HEK293 (cell line): Measurements from ENCODE around the gene PGA5.
A peak's percentile ranks its signal among the peaks of the same experiment; 100 is the strongest.

Source experiments
- CTCF ChIA-PET: fragments of 350-600 bp; formaldehyde crosslinking; extraction: SDS; loops from one replicate; lab custom pipeline; 2021; ENCODE audit warnings: antibody characterized with exemption; lab: Yijun Ruan, JAX
- POLR2A ChIA-PET: fragments of 300-600 bp; formaldehyde crosslinking; extraction: SDS; loops from one replicate; lab custom pipeline; 2020; ENCODE audit warnings: antibody characterized with exemption, inconsistent platforms; lab: Yijun Ruan, JAX
- H3K27ac ChIP-seq: fragments of 200-500 bp; sonication (Bioruptor generic); 2 replicates; pipeline ENCODE4 v1.5.1; 2014; ENCODE audit warnings: low read depth, low read length, control low read depth, inconsistent platforms; ENCODE audit errors: extremely low read depth
- H3K36me3 ChIP-seq, 2 experiments: fragments of 200-500 bp in 1 of 2; sonication (Bioruptor generic) in 1 of 2; 1 replicate in 1 of 2; 2 replicates in 1 of 2; pipeline ENCODE4 v1.5.1; 2014 to 2017; ENCODE audit warnings: inconsistent platforms in 2 of 2, low read length in 2 of 2; ENCODE audit not compliant: control insufficient read depth in 2 of 2, insufficient read depth in 1 of 2
- H3K4me1 ChIP-seq: fragments of 200-500 bp; sonication (Bioruptor generic); 2 replicates; pipeline ENCODE4 v1.5.1; 2014; ENCODE audit warnings: mild to moderate bottlenecking, low read length, inconsistent platforms; ENCODE audit not compliant: control insufficient read depth, insufficient read depth
- H3K4me3 ChIP-seq: 2 replicates; pipeline ENCODE4 v1.5.1; 2011; ENCODE audit warnings: low read depth, mild to moderate bottlenecking, control low read depth, low read length, moderate library complexity
- H3K9me3 ChIP-seq: fragments of 200-500 bp; sonication (Bioruptor generic); 2 replicates; pipeline ENCODE4 v1.5.1; 2014; ENCODE audit warnings: low read depth, low read length, inconsistent platforms; ENCODE audit not compliant: control insufficient read depth, insufficient read depth
- BCL11A ChIP-seq: fragments of 450-650 bp; formaldehyde crosslinking; IDR thresholded peaks from 2 replicates; pipeline ENCODE4 v1.5.1; 2016; ENCODE audit warnings: low read depth, missing biosample characterization, missing genetic modification characterization
- GLIS2 ChIP-seq: fragments of 450-650 bp; formaldehyde crosslinking; IDR thresholded peaks from 2 replicates; pipeline ENCODE4 v1.5.1; 2016; ENCODE audit warnings: missing biosample characterization, missing genetic modification characterization
- REPIN1 ChIP-seq: fragments of 450-650 bp; formaldehyde crosslinking; IDR thresholded peaks from 2 replicates; pipeline ENCODE4 v1.5.1; 2017; ENCODE audit warnings: missing biosample characterization, missing genetic modification characterization, low read depth
- SP3 ChIP-seq: fragments of 450-650 bp; formaldehyde crosslinking; IDR thresholded peaks from 2 replicates; pipeline ENCODE4 v1.5.1; 2016; ENCODE audit warnings: missing biosample characterization, missing genetic modification characterization
- YY1 ChIP-seq: fragments of 450-650 bp; formaldehyde crosslinking; IDR thresholded peaks from 2 replicates; pipeline ENCODE4 v1.5.1; 2018; ENCODE audit warnings: missing biosample characterization, missing genetic modification characterization
- ZBTB1 ChIP-seq: fragments of 450-650 bp; formaldehyde crosslinking; IDR thresholded peaks from 2 replicates; pipeline ENCODE4 v1.5.1; 2016; ENCODE audit warnings: missing biosample characterization, missing genetic modification characterization
- ZBTB48 ChIP-seq: fragments of 450-650 bp; formaldehyde crosslinking; IDR thresholded peaks from 2 replicates; pipeline ENCODE4 v1.5.1; 2016; ENCODE audit warnings: missing biosample characterization, missing genetic modification characterization
- ZFP3 ChIP-seq: fragments of 450-650 bp; formaldehyde crosslinking; IDR thresholded peaks from 2 replicates; pipeline ENCODE4 v1.5.1; 2016; ENCODE audit warnings: low read depth, missing biosample characterization, missing genetic modification characterization
- ZFP37 ChIP-seq: fragments of 450-650 bp; formaldehyde crosslinking; IDR thresholded peaks from 2 replicates; pipeline ENCODE4 v1.5.1; 2016; ENCODE audit warnings: missing biosample characterization, missing genetic modification characterization
- ZNF121 ChIP-seq: fragments of 450-650 bp; formaldehyde crosslinking; IDR thresholded peaks from 2 replicates; pipeline ENCODE4 v1.5.1; 2016; ENCODE audit warnings: missing biosample characterization, missing genetic modification characterization
- ZNF2 ChIP-seq: fragments of 450-650 bp; formaldehyde crosslinking; IDR thresholded peaks from 2 replicates; pipeline ENCODE4 v1.5.1; 2016; ENCODE audit warnings: missing biosample characterization, missing genetic modification characterization
- ZNF24 ChIP-seq: fragments of 450-650 bp; formaldehyde crosslinking; IDR thresholded peaks from 2 replicates; pipeline ENCODE4 v1.5.1; 2016; ENCODE audit warnings: missing biosample characterization, missing genetic modification characterization
- ZNF274 ChIP-seq, 2 experiments: fragments of 200-500 bp in 1 of 2; fragments of 450-650 bp in 1 of 2; sonication (Bioruptor generic) in 1 of 2; formaldehyde crosslinking in 1 of 2; IDR thresholded peaks; 2 replicates each; pipeline versions ENCODE4 v1.5.1 to v1.6.1; 2014 to 2016; ENCODE audit warnings: borderline replicate concordance in 1 of 2, inconsistent platforms in 1 of 2, low read length in 1 of 2, missing biosample characterization in 1 of 2, missing genetic modification characterization in 1 of 2
- ZNF48 ChIP-seq: fragments of 450-650 bp; formaldehyde crosslinking; IDR thresholded peaks from 2 replicates; pipeline ENCODE4 v1.5.1; 2016; ENCODE audit warnings: missing biosample characterization, missing genetic modification characterization
- ZNF530 ChIP-seq: fragments of 450-650 bp; formaldehyde crosslinking; IDR thresholded peaks from 2 replicates; pipeline ENCODE4 v1.5.1; 2016; ENCODE audit warnings: low read depth, missing biosample characterization, missing genetic modification characterization
- ZNF544 ChIP-seq: fragments of 450-650 bp; formaldehyde crosslinking; IDR thresholded peaks from 2 replicates; pipeline ENCODE4 v1.5.0; 2017; ENCODE audit warnings: missing biosample characterization, missing genetic modification characterization
- ZSCAN23 ChIP-seq: fragments of 450-650 bp; formaldehyde crosslinking; IDR thresholded peaks from 2 replicates; pipeline ENCODE4 v1.5.1; 2016; ENCODE audit warnings: missing biosample characterization, missing genetic modification characterization
- ZSCAN30 ChIP-seq: fragments of 450-650 bp; IDR thresholded peaks from 2 replicates; pipeline ENCODE4 v1.5.1; 2018; ENCODE audit warnings: missing biosample characterization, mild to moderate bottlenecking, missing genetic modification characterization, moderate library complexity
- TF ChIP-seq, protein P1 (sequence below): fragments of 450-650 bp; formaldehyde crosslinking; IDR thresholded peaks from 2 replicates; pipeline ENCODE4 v1.5.1; 2016; ENCODE audit warnings: missing biosample characterization, missing genetic modification characterization
- TF ChIP-seq, protein P2 (sequence below): fragments of 450-650 bp; formaldehyde crosslinking; IDR thresholded peaks from 2 replicates; pipeline ENCODE4 v1.5.1; 2016; ENCODE audit warnings: missing biosample characterization, missing genetic modification characterization
- TF ChIP-seq, protein P3 (sequence below): fragments of 450-650 bp; formaldehyde crosslinking; conservative IDR thresholded peaks from 2 replicates; pipeline ENCODE4 v1.5.1; 2016; ENCODE audit warnings: low read depth, missing biosample characterization, missing genetic modification characterization
- TF ChIP-seq, protein P4 (sequence below): fragments of 450-650 bp; formaldehyde crosslinking; IDR thresholded peaks from 2 replicates; pipeline ENCODE4; 2016; ENCODE audit warnings: missing biosample characterization, missing genetic modification characterization
- TF ChIP-seq, protein P5 (sequence below): fragments of 450-650 bp; formaldehyde crosslinking; IDR thresholded peaks from 2 replicates; pipeline ENCODE4 v1.5.1; 2016; ENCODE audit warnings: missing biosample characterization, missing genetic modification characterization

Gene PGA5

DNA sequence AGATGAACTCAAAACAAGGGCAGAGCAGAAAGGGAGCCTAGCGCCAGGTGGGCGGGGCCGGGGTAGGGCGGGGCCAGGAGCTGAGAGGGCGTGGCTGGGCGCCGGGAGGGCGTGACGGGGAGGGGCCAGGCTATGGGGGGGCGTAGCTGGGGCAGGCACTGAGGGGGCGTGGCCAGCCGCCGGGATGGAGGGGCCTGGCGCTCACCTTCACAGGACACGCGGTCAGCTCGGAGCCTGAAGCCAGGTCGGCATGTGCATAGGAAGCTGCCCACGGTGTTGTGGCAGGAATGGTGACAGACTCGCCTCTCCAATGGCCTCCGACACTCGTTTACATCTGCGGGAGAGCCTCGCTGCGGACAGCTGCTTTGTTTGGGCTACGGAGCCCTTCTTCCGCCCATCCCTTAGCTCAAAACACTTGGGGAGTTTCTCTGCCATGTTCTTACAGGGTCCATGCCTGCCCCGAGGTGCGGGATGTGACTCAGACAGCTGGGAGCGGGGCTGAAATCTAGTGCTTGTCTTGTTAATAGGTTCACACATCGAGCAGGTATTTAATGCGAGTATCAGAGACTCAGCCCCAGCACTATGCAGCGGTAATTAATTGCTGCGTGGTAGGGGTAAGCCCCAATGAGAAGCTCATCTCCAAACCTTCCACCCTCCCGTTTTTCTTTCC is 40.7 kb downstream of the PGA5 start (continued):
- TF ChIP-seq, protein P1, sequence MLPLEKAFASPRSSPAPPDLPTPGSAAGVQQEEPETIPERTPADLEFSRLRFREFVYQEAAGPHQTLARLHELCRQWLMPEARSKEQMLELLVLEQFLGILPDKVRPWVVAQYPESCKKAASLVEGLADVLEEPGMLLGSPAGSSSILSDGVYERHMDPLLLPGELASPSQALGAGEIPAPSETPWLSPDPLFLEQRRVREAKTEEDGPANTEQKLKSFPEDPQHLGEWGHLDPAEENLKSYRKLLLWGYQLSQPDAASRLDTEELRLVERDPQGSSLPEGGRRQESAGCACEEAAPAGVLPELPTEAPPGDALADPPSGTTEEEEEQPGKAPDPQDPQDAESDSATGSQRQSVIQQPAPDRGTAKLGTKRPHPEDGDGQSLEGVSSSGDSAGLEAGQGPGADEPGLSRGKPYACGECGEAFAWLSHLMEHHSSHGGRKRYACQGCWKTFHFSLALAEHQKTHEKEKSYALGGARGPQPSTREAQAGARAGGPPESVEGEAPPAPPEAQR (tag by site-specific recombination) = no peak
- TF ChIP-seq ZBTB1 (no peak), SP3 (peak; percentile 54)
- TF ChIP-seq, protein P2, sequence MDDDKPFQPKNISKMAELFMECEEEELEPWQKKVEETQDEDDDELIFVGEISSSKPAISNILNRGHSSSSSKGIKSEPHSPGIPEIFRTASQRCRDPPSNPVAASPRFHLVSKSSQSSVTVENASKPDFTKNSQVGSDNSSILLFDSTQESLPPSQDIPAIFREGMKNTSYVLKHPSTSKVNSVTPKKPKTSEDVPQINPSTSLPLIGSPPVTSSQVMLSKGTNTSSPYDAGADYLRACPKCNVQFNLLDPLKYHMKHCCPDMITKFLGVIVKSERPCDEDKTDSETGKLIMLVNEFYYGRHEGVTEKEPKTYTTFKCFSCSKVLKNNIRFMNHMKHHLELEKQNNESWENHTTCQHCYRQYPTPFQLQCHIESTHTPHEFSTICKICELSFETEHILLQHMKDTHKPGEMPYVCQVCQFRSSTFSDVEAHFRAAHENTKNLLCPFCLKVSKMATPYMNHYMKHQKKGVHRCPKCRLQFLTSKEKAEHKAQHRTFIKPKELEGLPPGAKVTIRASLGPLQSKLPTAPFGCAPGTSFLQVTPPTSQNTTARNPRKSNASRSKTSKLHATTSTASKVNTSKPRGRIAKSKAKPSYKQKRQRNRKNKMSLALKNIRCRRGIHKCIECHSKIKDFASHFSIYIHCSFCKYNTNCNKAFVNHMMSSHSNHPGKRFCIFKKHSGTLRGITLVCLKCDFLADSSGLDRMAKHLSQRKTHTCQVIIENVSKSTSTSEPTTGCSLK = no peak
- TF ChIP-seq, all 188 proteins: peak for 5

DNA sequence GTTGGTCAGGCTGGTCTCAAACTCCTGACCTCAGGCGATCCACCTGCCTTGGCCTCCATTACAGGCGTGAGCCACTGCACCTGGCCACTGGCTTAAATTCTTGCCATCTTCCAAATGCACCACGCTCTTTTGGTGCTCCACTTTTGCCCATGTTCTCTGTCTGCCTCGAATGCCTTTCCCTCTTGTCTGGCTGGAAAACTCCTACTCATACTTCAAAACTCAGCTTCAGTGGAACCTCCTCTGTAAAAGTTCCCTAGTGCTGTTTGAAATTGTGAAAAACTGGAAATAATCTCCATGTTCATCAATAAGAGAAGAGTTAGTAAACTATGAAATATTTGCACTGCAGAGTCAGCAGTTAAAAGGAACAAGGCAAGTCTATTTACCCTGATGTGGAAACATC is 42.6 kb downstream of the PGA5 start:
- no peak overlapping the region for H3K27ac ChIP-seq
- CTCF ChIA-PET = interaction anchor here (0.8 kb wide), 1 partner anchor 1026 kb away, joined by 3 read pairs; no protein-coding TSS in a partner anchor

DNA sequence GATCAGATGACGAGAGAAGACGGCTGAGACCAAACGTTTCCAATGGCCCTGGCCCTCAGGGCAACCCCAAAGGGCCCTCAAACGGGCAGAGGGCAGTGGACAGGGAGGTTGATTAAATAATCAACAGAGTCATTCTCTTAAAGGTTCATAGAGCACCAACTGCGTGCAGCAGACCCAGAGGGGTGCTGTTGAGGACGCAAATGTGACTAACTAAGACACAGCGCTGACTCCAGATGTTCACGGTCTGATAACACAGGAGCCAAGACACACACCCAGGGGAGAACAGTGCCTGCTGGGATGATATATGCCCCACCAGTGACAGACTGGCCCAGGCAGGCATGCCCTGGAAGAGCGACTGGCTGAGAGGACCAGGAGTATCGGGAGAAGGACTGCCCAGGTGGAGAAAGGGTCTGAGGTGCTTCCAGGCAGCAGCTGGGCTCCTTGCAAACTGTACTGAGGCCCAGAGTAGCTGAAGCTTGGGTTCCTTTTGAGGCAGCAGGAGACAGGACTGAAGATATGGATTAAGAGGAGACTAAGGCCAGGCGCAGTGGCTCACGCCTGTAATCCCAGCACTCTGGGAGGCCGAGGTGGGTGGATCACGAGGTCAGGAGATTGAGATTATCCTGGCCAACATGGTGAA is 46.5 kb downstream of the PGA5 start:
- no peaks in the 10 kb centered on the region for H3K4me1 ChIP-seq
- H3K4me3 ChIP-seq = no peak overlapping the region
- CTCF ChIA-PET = no interaction called here
- POLR2A ChIA-PET = no interaction called here
- H3K9me3 ChIP-seq = no peaks in the 10 kb centered on the region
- no peak for TF ChIP-seq ZBTB48 (tag by site-specific recombination)
- no peak for TF ChIP-seq ZFP37
- no peak for TF ChIP-seq REPIN1 (tag by site-specific recombination)
- TF ChIP-seq ZNF544 = no peak
- no peak for TF ChIP-seq YY1 (tag by site-specific recombination)
- TF ChIP-seq, protein P3, sequence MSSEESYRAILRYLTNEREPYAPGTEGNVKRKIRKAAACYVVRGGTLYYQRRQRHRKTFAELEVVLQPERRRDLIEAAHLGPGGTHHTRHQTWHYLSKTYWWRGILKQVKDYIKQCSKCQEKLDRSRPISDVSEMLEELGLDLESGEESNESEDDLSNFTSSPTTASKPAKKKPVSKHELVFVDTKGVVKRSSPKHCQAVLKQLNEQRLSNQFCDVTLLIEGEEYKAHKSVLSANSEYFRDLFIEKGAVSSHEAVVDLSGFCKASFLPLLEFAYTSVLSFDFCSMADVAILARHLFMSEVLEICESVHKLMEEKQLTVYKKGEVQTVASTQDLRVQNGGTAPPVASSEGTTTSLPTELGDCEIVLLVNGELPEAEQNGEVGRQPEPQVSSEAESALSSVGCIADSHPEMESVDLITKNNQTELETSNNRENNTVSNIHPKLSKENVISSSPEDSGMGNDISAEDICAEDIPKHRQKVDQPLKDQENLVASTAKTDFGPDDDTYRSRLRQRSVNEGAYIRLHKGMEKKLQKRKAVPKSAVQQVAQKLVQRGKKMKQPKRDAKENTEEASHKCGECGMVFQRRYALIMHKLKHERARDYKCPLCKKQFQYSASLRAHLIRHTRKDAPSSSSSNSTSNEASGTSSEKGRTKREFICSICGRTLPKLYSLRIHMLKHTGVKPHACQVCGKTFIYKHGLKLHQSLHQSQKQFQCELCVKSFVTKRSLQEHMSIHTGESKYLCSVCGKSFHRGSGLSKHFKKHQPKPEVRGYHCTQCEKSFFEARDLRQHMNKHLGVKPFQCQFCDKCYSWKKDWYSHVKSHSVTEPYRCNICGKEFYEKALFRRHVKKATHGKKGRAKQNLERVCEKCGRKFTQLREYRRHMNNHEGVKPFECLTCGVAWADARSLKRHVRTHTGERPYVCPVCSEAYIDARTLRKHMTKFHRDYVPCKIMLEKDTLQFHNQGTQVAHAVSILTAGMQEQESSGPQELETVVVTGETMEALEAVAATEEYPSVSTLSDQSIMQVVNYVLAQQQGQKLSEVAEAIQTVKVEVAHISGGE (tag by site-specific recombination) = no peak
- TF ChIP-seq, protein P4, sequence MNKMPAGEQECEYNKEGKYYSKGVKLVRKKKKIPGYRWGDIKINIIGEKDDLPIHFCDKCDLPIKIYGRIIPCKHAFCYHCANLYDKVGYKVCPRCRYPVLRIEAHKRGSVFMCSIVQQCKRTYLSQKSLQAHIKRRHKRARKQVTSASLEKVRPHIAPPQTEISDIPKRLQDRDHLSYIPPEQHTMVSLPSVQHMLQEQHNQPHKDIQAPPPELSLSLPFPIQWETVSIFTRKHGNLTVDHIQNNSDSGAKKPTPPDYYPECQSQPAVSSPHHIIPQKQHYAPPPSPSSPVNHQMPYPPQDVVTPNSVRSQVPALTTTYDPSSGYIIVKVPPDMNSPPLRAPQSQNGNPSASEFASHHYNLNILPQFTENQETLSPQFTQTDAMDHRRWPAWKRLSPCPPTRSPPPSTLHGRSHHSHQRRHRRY (tag by site-specific recombination) = no peak
- TF ChIP-seq GLIS2 = no peak
- TF ChIP-seq, protein P5, sequence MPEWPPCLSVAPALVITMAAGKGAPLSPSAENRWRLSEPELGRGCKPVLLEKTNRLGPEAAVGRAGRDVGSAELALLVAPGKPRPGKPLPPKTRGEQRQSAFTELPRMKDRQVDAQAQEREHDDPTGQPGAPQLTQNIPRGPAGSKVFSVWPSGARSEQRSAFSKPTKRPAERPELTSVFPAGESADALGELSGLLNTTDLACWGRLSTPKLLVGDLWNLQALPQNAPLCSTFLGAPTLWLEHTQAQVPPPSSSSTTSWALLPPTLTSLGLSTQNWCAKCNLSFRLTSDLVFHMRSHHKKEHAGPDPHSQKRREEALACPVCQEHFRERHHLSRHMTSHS (tag by site-specific recombination) = no peak
- TF ChIP-seq ZNF530 (tag by site-specific recombination) = no peak
- no peak for TF ChIP-seq ZSCAN30 (tag by site-specific recombination)
- no peak for TF ChIP-seq ZNF274 (IDR thresholded peaks at IDR 0.05; ENCODE audit: low read length)
- TF ChIP-seq ZNF274 (tag by site-specific recombination; IDR thresholded peaks at IDR 0.05; ENCODE audit: borderline replicate concordance) = no peak
- no peak for TF ChIP-seq ZNF48 (tag by site-specific recombination)
- no peak for TF ChIP-seq ZSCAN23
- no peak for TF ChIP-seq ZNF121 (tag by site-specific recombination)
- no peak for TF ChIP-seq ZNF24 (tag by site-specific recombination)
- H3K27ac ChIP-seq = no peak overlapping the region
- H3K36me3 ChIP-seq = peaks cover 0 to 25% of the 10 kb centered on the region in 2 experiments; a peak in 1 of 3 replicates

More for the DNA sequence above, 42.6 kb downstream of the PGA5 start:
- H3K9me3 ChIP-seq = no peaks in the 10 kb centered on the region
- H3K4me1 ChIP-seq = no peaks in the 10 kb centered on the region
- TF ChIP-seq BCL11A (no peak), ZFP3 (tag by site-specific recombination) (peak; percentile 82), ZNF2 (tag by site-specific recombination) (no peak)
- POLR2A ChIA-PET = interaction anchor here (0.5 kb wide), 1 partner anchor 9 kb away, joined by 3 read pairs; no protein-coding TSS in a partner anchor
- H3K36me3 ChIP-seq = peaks cover 0 to 43% of the 10 kb centered on the region in 2 experiments; a peak in 1 of 3 replicates
- no peak overlapping the region for H3K4me3 ChIP-seq
